HG03039 (cell line): Measurements from ENCODE around the gene C5orf47.

Source experiments
- ATAC-seq: cut with Tn5 transposase; IDR thresholded peaks from one replicate; pipeline ENCODE4 v1.9.1; 2021; ENCODE audit warnings: mild to moderate bottlenecking, moderate library complexity; ENCODE audit not compliant: unreplicated experiment

The C5orf47 gene, protein sequence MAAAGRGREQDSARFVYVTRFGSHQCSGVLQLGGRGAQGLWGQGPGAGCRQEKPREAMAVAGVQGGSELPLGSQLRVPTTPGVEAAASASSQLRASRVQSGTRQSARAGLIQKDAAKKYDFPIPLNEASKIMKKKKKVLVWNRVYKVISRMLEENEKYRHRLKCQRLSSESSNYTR

DNA sequence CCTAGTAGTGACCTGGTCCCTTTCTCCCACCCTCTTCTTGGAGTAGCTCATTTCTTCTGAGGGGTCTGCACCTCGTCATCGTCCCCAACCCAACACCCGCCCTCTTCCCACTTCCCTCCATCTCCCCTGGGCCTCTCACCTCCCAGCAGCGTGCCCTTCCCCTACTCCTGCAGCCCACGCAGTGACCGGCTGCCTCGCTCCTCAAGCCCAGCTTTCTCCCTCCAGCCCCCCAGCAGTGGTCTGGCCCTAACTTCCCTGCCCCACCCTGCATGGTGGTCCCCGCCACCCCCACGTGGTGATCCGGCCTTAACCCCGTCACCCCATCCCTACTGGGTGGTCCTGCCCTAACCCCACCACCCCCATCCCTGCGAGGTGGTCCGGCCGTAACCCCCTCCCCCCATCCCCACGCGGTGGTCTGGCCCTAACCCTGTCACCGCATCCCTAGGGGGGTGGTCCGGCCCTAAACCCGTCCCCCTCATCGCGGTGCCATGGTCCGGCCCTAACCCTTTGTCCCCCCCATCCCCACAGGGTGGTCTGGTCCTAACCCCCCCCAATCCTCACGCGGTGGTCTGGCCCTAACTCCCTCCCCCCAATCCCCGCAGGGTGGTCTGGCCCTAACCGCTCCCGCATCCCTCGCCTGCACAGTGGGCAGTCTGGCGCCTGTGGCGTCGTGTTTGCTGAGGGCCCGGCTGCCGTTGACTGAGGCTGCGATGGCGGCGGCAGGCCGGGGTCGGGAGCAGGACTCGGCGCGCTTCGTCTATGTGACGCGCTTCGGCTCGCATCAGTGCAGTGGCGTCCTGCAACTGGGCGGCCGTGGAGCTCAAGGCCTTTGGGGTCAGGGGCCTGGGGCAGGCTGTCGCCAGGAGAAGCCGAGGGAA is at the start of gene C5orf47:
Gene C5orf47 (plus strand): TSS at position 617 of the 878 bp plus-strand sequence. CDS start 94 bp downstream, at position 711.
- no peak for ATAC-seq

- ATAC-seq, result no peak
These were observed 48.7 kb upstream of the C5orf47 start for GRCh38 chr5:173940269-173940668.

DNA sequence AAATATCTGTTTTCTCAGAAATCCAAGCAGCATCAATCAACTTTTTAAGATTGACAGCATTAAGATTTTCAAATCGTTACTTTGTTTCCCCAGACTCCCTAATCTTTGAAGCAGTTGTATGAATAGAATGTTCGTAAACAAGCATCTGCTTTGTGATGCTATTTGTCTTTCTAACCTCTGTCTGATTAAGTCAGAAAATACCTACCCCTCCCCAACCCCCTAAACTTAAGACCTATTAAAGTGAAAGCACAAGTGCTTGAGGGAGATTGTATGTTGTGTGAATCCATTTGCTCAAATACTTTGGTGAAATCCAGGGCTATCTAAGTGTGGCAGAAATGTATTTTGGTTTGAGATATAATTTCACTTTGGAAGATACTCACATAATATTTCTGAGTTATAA is 47.9 kb upstream of the C5orf47 start:
- ATAC-seq, result no peak

GRCh38 chr5:173941758-173942401 is 47.1 kb upstream of the C5orf47 start:
- no peak for ATAC-seq

GRCh38 chr5:173944511-173944910 is 44.5 kb upstream of the C5orf47 start:
- no peak for ATAC-seq

DNA sequence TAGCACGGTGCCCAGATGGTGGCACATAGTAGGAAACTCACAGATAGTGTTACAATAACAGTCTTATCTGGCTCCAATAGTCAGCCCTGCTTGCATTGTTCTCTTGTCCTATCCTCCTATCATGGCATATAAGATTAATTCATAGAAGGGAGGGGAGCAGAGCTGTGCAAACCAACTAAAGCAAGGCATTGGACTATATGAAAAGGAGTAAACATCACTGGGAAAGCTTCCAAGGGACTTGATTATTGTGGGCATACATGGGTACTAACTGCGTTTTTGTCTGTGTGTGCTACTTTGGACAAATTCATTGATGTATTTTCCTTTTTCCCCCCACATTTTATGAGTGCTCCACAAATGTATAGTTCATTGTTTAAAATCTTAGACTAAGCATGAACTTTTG is 43.8 kb upstream of the C5orf47 start:
- ATAC-seq, result no peak

- no peak for ATAC-seq
These were observed 42.6 kb upstream of the C5orf47 start for GRCh38 chr5:173946323-173946722.

GRCh38 chr5:173950829-173951228 is 38.1 kb upstream of the C5orf47 start:
- ATAC-seq, result no peak

DNA sequence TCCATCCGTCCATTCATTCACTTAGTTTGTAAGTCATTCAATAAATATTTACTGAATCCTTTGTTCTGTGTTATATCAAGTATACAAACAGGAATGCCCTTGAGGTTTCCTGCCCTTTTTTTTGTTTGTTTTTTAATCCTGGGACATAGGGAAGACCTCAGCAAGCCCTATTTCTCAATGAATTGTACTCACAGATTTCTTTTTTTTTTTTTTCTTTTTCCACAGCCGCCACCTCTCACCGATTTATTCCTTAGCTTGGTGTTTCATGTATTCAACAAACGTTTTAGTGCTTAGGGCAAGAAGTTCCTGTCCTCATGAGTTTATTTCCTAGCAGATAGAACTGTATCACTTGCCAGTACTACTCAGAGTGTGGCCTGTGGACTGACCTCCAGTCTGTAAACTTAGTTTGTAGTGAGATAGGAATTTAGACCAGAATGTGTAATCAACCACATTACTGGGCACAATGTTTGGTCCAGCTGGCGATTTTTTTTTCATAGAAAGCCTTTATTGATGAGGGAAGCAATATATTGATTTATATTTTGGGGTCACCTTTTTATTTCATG is 35.4 kb upstream of the C5orf47 start:
- no peak for ATAC-seq

DNA sequence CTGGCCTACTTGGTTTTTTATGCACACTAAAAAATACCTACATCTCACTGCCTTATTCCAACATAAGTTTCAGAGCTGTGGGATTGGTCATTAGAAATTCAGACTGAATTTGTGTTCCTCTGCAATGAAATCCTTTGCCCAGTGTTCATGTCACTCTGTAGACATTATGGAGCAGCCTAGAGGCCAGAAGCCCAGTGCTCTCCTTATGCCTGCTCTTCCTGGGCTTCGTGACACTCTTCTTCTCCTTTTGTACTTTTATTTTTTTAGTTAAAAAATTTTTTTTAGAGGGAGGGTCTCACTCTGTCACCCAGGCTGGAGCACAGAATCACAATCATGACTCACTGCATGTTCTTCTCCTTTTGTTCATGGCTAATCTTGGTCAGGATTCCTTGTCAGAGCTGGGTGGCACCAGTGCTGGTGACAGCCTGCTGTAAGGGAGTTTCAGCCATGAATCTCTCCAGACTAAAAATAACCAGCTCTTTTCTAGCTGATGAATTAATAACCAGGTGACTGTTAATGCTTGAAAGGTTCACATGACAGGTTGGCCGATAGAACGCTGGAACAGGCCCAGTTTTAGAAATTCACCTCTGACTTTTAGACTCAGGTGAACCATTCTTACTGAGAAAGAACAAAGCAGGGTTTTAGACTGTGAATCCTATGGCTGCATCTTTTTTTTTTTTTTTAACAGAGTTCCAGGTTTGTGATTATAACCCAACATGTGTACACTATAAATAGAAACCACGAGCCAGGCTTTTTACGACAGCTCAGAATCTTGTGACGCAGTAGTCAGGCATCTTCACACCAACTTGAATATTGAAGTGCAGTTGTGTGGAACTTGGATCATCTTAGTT is 34.1 kb upstream of the C5orf47 start:
- ATAC-seq, result no peak

- no peak for ATAC-seq
These were observed 28.0 kb upstream of the C5orf47 start for GRCh38 chr5:173960986-173961385.

GRCh38 chr5:173961418-173961817 is 27.6 kb upstream of the C5orf47 start:
- no peak for ATAC-seq

GRCh38 chr5:173962436-173962972 is 26.5 kb upstream of the C5orf47 start:
- ATAC-seq, result no peak

- no peak for ATAC-seq
These were observed 25.7 kb upstream of the C5orf47 start for GRCh38 chr5:173963182-173963838.

GRCh38 chr5:173963867-173964441 is 25.0 kb upstream of the C5orf47 start:
- no peak for ATAC-seq

- ATAC-seq, result no peak
These were observed 24.5 kb upstream of the C5orf47 start for GRCh38 chr5:173964506-173964905.

- no peak for ATAC-seq
These were observed 21.7 kb upstream of the C5orf47 start for GRCh38 chr5:173967241-173967640.

- ATAC-seq, result no peak
These were observed 20.7 kb upstream of the C5orf47 start for GRCh38 chr5:173968154-173968797.
